Neural progenitor cell (in vitro differentiated cells): ENCODE data around the gene LRFN5. TPM values are rescaled to one million over a fixed set of nuclear protein-coding genes. Genes with fewer than 3 reads are reported as not detected.
A peak's percentile ranks its signal among the peaks of the same experiment; 100 is the strongest.

Source experiments
- DNase-seq: peaks from one replicate; pipeline ENCODE4 v3.0.0-alpha.2; 2016; ENCODE audit warnings: low spot score
- H2AFZ ChIP-seq: fragments of 200-600 bp; sonication (generic); replicated peaks from 2 replicates; pipeline ENCODE4 v1.6.1; 2016; ENCODE audit warnings: antibody characterized with exemption
- H3F3A ChIP-seq: fragments of 200-600 bp; sonication (generic); 2 replicates; pipeline ENCODE4 v1.6.1; 2016; ENCODE audit warnings: antibody characterized with exemption, low read depth
- H3K27ac ChIP-seq: fragments of 200-600 bp; sonication (generic); 2 replicates; pipeline ENCODE4 v1.5.1; 2016; ENCODE audit warnings: mild to moderate bottlenecking
- H3K27me3 ChIP-seq: fragments of 200-600 bp; sonication (generic); 2 replicates; pipeline ENCODE4 v1.6.1; 2016; ENCODE audit warnings: mild to moderate bottlenecking, moderate library complexity
- H3K36me3 ChIP-seq: fragments of 200-600 bp; sonication (generic); 2 replicates; pipeline ENCODE4 v1.5.1; 2016
- H3K4me1 ChIP-seq: fragments of 200-600 bp; sonication (generic); 2 replicates; pipeline ENCODE4 v1.6.1; 2016; ENCODE audit warnings: mixed run types
- H3K4me2 ChIP-seq: fragments of 200-600 bp; sonication (generic); 2 replicates; pipeline ENCODE4 v1.6.1; 2016
- H3K4me3 ChIP-seq: fragments of 200-600 bp; sonication (generic); 2 replicates; pipeline ENCODE4 v1.5.1; 2016
- H3K79me2 ChIP-seq: fragments of 200-600 bp; sonication (generic); 2 replicates; pipeline ENCODE4 v1.6.1; 2016; ENCODE audit warnings: low read depth
- H3K9ac ChIP-seq: fragments of 200-600 bp; sonication (generic); 2 replicates; pipeline ENCODE4 v1.6.1; 2016
- H3K9me3 ChIP-seq: fragments of 200-600 bp; sonication (generic); 2 replicates; pipeline ENCODE4 v1.5.1; 2016; ENCODE audit warnings: low read depth
- H4K20me1 ChIP-seq: fragments of 200-600 bp; sonication (generic); 2 replicates; pipeline ENCODE4 v1.6.1; 2016; ENCODE audit warnings: low read depth
- H3K27ac Mint-ChIP-seq: 3 replicates; pipeline ENCODE4 v1.8.0; 2021; ENCODE audit warnings: mixed read lengths
- H3K27me3 Mint-ChIP-seq: 2 replicates; pipeline ENCODE4 v1.8.0; 2022; ENCODE audit warnings: low read depth, mild to moderate bottlenecking, inconsistent platforms, moderate library complexity, mixed read lengths; ENCODE audit not compliant: insufficient read depth
- H3K36me3 Mint-ChIP-seq: 3 replicates; pipeline ENCODE4 v1.8.0; 2021; ENCODE audit warnings: mixed read lengths
- H3K4me1 Mint-ChIP-seq: 3 replicates; pipeline ENCODE4 v1.8.0; 2021; ENCODE audit warnings: mixed read lengths
- H3K4me3 Mint-ChIP-seq: 3 replicates; pipeline ENCODE4 v1.8.0; 2021; ENCODE audit warnings: mild to moderate bottlenecking, moderate library complexity, mixed read lengths
- H3K9me3 Mint-ChIP-seq: 3 replicates; pipeline ENCODE4 v1.8.0; 2020; ENCODE audit warnings: mixed read lengths
- EZH2 ChIP-seq: fragments of 200-600 bp; sonication (generic); IDR thresholded peaks from 2 replicates; pipeline ENCODE4 v1.6.1; 2017; ENCODE audit warnings: antibody characterized with exemption, mild to moderate bottlenecking, moderate library complexity
- EZH2phosphoT487 ChIP-seq: fragments of 200-600 bp; sonication (generic); IDR thresholded peaks from 2 replicates; pipeline ENCODE4 v1.6.1; 2017; ENCODE audit warnings: antibody characterized with exemption
- total RNA-seq: library from RNA; depleted of rRNA; stranded (reverse); fragments of >200 nt; gene quantifications from 2 replicates; pipeline ENCODE4 v1.2.3, GENCODE V29; 2015; ENCODE audit warnings: low replicate concordance
- TF ChIP-seq, protein P1 (sequence below): fragments of 200-600 bp; sonication (generic); IDR thresholded peaks from 2 replicates; pipeline ENCODE4 v1.5.1; 2017; ENCODE audit warnings: antibody characterized with exemption, mild to moderate bottlenecking

LRFN5 gene
- total RNA-seq, 1 donor from 2014 or later, result 0.49 TPM

DNA sequence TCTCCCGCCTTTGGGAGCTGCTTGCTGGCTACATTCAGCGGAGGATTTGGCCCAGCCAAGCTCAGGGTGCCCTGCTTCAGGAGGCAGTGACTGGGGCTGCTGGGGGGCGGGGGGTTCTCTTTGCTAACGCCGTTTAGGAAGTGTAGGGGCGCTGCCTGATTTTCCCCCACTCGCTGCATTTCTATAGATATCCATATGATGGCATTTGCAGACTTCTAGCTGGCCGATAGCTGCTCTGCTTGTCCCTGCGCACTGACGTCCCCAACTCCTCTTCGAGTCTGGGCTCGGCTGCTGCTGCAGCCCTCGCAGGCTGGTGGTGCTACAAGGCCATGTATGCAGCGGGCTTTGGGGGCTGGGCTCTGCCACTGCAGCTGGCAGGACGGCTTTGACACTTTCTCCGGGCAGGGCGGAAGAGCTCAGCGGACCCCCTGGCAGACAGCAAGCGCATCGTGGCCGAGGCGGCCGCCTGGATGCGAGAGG, 3.1 kb downstream of the LRFN5 start:
- Histone ChIP-seq H2AFZ (no peak overlapping the region), H3K27me3 (peaks cover 82% of the 10 kb centered on the region), H3F3A (peaks cover 15% of the 10 kb centered on the region), H3K4me3 (peak overlapping the region; percentile 41), H3K4me1 (peaks cover 10% of the 10 kb centered on the region), H4K20me1 (peaks cover 21% of the 10 kb centered on the region), H3K79me2 (no peaks in the 10 kb centered on the region), H3K9ac (no peak overlapping the region), H3K36me3 (no peaks in the 10 kb centered on the region), H3K9me3 (no peaks in the 10 kb centered on the region), H3K4me2 (peak overlapping the region; percentile 73), H3K27ac (no peak overlapping the region)
- H3K27me3 Mint-ChIP-seq, result peaks cover 35% of the 10 kb centered on the region
- H3K4me3 Mint-ChIP-seq, result peak overlapping the region; percentile 92
- H3K36me3 Mint-ChIP-seq, result no peaks in the 10 kb centered on the region
- no peak overlapping the region for H3K27ac Mint-ChIP-seq
- DNase-seq, result peak; percentile 85
- no peaks in the 10 kb centered on the region for H3K9me3 Mint-ChIP-seq
- H3K4me1 Mint-ChIP-seq, result peaks cover 40% of the 10 kb centered on the region
- TF ChIP-seq EZH2phosphoT487 (peak; percentile 58), EZH2 (no peak)
- TF ChIP-seq, protein P1, sequence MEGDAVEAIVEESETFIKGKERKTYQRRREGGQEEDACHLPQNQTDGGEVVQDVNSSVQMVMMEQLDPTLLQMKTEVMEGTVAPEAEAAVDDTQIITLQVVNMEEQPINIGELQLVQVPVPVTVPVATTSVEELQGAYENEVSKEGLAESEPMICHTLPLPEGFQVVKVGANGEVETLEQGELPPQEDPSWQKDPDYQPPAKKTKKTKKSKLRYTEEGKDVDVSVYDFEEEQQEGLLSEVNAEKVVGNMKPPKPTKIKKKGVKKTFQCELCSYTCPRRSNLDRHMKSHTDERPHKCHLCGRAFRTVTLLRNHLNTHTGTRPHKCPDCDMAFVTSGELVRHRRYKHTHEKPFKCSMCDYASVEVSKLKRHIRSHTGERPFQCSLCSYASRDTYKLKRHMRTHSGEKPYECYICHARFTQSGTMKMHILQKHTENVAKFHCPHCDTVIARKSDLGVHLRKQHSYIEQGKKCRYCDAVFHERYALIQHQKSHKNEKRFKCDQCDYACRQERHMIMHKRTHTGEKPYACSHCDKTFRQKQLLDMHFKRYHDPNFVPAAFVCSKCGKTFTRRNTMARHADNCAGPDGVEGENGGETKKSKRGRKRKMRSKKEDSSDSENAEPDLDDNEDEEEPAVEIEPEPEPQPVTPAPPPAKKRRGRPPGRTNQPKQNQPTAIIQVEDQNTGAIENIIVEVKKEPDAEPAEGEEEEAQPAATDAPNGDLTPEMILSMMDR, result peak; percentile 54

- Histone ChIP-seq H4K20me1 (peaks cover 2% of the 10 kb centered on the region), H3K27ac (no peak overlapping the region), H2AFZ (no peak overlapping the region), H3K4me2 (no peak overlapping the region), H3K4me1 (no peaks in the 10 kb centered on the region), H3K9ac (no peak overlapping the region), H3K27me3 (peaks cover 28% of the 10 kb centered on the region), H3F3A (no peaks in the 10 kb centered on the region), H3K4me3 (no peak overlapping the region), H3K79me2 (no peaks in the 10 kb centered on the region), H3K36me3 (no peaks in the 10 kb centered on the region), H3K9me3 (no peaks in the 10 kb centered on the region)
- Mint-ChIP-seq H3K4me1 (peaks cover 3% of the 10 kb centered on the region), H3K4me3 (no peak overlapping the region), H3K27me3 (no peaks in the 10 kb centered on the region), H3K9me3 (no peaks in the 10 kb centered on the region), H3K27ac (no peak overlapping the region), H3K36me3 (no peaks in the 10 kb centered on the region)
- DNase-seq, result no peak
- TF ChIP-seq EZH2 (no peak), EZH2phosphoT487 (no peak)
- TF ChIP-seq, protein P1, result no peak
These were observed 8.4 kb downstream of the LRFN5 start for GRCh38 chr14:41615011-41615595.

GRCh38 chr14:41623736-41624135, 17.1 kb downstream of the LRFN5 start:
- no peaks in the 10 kb centered on the region for H3K4me1 Mint-ChIP-seq
- no peaks in the 10 kb centered on the region for H3K36me3 Mint-ChIP-seq
- no peaks in the 10 kb centered on the region for H3K9me3 Mint-ChIP-seq
- H3K27me3 ChIP-seq, result no peaks in the 10 kb centered on the region
- TF ChIP-seq EZH2 (no peak), EZH2phosphoT487 (no peak)
- TF ChIP-seq, protein P1, result no peak
- H3K27ac ChIP-seq, result no peak overlapping the region
- H3K27ac Mint-ChIP-seq, result no peak overlapping the region
- no peaks in the 10 kb centered on the region for H3K9me3 ChIP-seq
- H3K36me3 ChIP-seq, result no peaks in the 10 kb centered on the region
- no peaks in the 10 kb centered on the region for H3K4me1 ChIP-seq
- no peaks in the 10 kb centered on the region for H3K27me3 Mint-ChIP-seq
- no peak for DNase-seq
- H3F3A ChIP-seq, result no peaks in the 10 kb centered on the region
- H2AFZ ChIP-seq, result no peak overlapping the region
- no peak overlapping the region for H3K4me3 ChIP-seq
- H3K9ac ChIP-seq, result no peak overlapping the region
- no peak overlapping the region for H3K4me2 ChIP-seq
- H3K4me3 Mint-ChIP-seq, result no peak overlapping the region
- no peaks in the 10 kb centered on the region for H3K79me2 ChIP-seq
- H4K20me1 ChIP-seq, result no peaks in the 10 kb centered on the region
